Islet of Langerhans (tissue), 1 donor: ENCODE measurements around the gene APOL2.
"Not testable (repeated sequence)": the region's sequence is repeated elsewhere in the genome, so short reads cannot be mapped to it uniquely, and the experiment has no call there.

Experiments used
- FAIRE-seq: peaks from one replicate; lab custom pipeline; 2011; peaks lifted over from hg19 to GRCh38; lab: Jason Lieb, UNC

The APOL2 gene, protein sequence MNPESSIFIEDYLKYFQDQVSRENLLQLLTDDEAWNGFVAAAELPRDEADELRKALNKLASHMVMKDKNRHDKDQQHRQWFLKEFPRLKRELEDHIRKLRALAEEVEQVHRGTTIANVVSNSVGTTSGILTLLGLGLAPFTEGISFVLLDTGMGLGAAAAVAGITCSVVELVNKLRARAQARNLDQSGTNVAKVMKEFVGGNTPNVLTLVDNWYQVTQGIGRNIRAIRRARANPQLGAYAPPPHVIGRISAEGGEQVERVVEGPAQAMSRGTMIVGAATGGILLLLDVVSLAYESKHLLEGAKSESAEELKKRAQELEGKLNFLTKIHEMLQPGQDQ

GRCh38 chr22:36239401-36240171, at the start of gene APOL2:
APOL2 (minus strand) TSS chr22:36239527; CDS start chr22:36233162, 6,365 bp downstream.
- peak; percentile 93 for FAIRE-seq

DNA sequence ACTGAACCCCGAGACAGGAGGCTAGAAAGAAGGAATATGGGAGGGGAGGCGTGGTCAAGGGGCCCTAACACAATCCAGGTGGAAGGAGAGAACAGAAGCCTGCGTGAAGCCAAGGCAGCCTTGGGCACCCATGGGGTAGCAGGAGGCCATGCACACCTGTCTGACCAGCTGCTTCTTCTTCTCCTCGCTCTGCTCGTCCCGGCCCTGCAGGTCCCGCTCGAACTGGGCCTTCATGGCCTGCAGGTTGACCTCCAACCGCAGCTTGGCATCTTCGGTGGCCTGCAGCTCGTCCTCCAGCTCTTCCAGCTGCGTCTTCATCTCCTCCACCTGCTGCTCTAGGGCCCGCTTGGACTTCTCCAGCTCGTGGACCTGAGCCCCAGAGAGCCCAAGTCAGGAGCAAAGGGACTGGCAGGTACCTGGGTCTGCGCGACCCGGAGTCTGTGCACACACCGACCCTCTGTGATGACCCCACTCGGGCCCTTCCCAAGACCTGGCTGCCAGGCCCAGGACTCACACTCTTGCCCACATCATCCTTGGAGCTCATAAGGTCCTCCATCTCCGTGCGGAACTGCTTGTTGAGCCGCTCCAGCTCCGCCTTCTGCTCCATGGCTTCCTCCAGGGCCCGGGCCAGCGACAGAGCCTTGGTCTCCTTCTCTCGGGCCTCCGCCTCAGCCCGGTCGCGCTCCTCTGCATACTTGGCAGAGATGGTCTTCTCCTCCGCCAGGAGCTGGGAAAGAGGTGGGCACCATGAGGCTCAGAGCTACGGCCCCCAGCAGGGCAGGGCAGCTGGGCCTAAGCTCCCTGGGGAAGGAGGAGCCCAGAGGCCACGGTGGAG, 49.5 kb upstream of the APOL2 start:
- FAIRE-seq, result no peak

GRCh38 chr22:36287881-36288515, 48.7 kb upstream of the APOL2 start:
- FAIRE-seq, result no peak

DNA sequence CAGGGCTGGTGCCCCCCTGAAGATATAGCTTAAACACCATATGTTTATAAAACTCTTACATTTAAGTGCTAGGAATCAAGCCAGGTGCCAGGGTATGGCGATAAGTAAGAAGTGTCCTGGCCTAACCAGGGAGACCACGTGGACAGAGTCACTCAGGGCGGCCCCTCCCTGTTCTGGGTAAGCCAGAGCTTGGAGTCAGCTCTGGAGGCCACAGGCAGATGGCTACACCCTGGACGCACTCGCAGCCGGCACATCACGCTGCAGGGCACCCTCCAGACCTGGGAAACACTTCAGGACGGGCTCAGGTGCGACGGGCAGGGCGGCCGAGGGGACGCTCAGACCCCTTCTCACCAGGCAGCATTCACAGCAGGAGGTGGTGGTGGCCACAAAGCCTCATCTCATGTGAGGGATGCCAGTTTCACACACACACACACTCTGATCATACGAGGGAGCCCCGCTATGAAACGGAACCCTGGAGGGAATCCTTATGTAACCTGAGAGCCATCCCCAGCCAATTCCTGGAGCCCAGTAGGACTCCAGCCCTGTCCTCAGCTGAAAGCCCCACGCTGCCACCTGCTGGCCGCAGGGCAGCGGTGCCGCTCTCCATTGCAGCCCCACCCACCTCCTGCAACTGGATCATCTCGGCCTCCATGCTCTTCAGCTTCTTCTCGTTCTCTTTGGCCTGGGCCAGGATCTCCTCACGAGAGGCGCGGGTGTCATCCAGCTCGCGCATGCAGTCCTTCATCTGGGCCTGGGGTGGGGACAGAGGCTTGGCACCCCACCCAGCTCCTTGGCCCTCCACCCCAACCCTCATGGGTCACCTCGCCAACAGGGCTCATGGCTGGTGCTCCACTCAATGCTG, 47.0 kb upstream of the APOL2 start:
- FAIRE-seq, result no peak

DNA sequence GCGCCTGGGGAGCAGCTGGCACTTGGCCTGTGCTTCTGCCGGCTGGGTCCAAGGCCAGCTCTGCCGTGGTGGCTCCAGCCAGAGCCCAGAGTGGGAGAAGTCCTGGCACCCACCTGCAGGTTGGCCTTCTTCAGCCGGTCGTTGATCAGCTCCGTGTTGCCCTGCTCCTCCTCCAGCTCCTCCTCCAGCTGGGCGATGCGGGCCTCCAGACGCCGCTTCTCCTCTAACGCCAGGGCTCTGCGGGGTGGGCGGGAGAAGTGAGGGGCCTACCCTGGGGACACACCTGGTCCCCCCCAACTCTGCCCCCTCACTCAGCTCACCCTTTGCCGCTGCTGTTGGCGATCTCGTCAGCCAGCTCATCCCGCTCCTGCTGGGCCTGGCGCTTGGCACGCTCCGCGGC, 46.2 kb upstream of the APOL2 start:
- FAIRE-seq, result no peak

GRCh38 chr22:36285017-36285416, 45.7 kb upstream of the APOL2 start:
- no peak for FAIRE-seq

GRCh38 chr22:36284171-36284571, 44.8 kb upstream of the APOL2 start:
- no peak for FAIRE-seq

DNA sequence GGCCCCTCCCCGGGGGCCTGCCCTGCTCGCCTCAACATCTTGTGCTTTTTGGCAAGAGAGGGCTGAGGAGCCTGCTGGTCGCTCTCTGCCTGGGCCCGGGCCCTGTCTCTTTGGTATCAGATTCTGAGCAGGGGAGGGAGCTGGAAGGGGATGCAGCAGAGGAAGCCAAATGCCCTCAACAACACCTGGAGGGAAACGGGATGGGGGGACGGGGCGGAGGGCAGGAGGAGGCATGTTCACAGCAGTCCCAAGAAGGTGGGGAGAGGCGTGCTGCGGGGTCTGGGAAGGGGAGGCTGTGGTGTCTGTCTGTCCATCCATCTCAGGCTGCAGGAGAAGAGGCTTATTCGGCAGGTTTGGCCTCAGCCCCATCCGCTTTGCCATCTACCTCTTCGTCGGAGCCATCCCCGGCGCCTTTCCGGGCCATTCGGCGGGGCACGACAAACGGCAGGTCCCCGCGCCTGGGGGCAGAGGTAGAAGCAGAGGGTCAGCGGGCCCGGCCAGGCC, 43.1 kb upstream of the APOL2 start:
- FAIRE-seq, result no peak

DNA sequence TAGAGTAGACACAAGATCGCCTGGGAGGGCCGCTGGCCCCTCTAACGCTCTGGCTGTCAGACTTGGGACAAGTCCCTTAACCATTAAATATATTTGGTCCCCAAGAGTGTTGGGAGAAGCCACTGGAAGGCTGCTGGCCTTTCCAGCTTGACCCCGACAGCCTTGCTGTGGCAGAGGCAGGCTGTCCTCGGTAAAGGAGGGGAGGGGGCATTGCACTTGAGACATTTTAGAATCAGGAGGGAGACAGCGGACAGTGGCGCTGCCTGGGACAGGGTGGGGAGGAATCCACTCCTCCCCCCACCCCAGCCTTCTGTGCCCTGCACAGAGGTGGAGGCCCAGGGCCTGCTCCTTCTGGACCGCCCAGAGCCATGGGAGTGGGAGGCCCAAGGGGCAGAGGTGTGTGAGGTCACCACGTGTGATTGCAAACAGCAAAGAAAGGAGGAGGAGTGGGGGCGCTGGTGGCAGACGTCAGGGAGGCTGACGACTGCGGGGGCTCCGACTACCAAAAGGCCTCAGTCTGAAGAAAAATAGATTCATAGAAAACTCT, 42.5 kb upstream of the APOL2 start:
- FAIRE-seq, result no peak

GRCh38 chr22:36280379-36280778, 41.1 kb upstream of the APOL2 start:
- FAIRE-seq, result no peak

- no peak for FAIRE-seq
These were observed 39.9 kb upstream of the APOL2 start for GRCh38 chr22:36279219-36279666.

GRCh38 chr22:36277482-36278291, 38.4 kb upstream of the APOL2 start:
- FAIRE-seq, result no peak

GRCh38 chr22:36274531-36274930, 35.2 kb upstream of the APOL2 start:
- no peak for FAIRE-seq

DNA sequence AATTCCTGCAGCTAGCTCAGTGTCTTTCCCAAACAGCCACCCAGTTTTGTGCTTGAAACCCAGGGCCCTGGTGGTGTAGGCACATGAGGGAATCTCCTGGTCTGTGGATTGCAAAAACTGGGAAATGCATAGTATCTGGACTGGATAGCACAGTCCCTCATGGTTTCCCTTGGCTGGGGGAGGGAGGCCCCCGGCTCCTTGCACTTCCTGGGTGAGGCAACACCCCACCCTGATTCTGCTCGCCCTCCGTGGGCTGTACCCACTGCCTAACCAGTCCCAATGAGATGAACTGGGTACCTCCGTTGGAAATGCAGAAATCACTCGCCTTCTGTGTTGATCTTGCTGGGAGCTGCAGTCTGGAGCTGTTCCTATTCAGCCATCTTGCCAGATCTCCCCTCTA, 32.6 kb upstream of the APOL2 start:
- not testable (repeated sequence) for FAIRE-seq

DNA sequence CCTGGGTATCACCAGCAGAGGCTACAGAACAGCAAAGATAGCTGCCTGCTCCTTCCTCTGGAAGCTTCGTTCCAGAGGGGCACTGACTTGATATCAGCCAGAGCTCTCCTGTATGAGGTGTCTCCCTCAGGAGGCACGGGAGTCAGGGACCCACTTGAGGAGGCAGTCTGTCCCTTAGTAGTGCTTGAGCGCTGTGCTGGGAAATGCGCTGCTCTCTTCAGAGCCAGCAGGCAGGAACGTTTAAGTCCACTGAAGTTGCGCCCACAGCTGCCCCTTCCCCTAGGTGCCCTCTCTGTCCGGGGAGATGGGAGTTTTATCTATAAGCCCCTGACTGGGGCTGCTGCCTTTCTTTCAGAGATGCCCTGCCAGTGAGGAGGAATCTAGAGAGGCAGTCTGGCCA, 31.9 kb upstream of the APOL2 start:
- FAIRE-seq, result not testable (repeated sequence)

DNA sequence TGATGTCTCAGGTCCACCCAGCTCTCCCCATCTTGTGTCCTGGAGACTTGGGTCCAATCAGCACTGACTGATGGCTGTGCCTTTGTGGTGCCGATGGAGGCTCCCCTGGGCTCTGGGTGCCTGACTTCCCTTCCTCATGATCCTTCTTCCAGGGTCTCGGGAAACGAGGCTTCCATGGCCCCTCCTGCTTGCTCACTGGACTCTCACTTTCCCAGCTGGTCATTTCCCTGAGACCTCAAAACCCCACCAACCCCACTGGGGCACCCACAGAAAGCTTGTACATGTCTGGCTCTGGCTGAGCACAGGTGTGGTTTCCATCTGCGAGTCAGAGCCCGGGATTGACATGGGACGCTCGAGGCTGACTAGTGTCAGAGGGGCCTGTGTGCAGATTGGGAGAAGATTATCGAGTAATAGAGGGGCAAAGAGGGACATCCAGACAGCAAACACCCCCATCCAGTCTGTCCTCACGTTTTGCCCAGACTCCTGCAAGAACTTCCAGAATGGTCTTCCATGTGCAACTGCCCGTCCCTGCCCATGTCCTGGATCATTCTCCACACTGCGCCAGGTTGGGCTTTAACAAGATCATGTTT, 28.7 kb upstream of the APOL2 start:
- FAIRE-seq, result no peak

DNA sequence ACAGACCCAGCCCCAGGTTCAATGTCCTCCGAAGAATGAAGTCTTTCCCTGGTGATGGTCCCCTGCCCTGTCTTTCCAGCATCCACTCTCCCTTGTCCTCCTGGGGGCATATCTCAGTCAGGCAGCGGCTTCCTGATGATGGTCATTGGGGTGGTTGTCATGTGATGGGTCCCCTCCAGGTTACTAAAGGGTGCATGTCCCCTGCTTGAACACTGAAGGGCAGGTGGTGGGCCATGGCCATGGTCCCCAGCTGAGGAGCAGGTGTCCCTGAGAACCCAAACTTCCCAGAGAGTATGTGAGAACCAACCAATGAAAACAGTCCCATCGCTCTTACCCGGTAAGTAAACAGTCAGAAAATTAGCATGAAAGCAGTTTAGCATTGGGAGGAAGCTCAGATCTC, 27.7 kb upstream of the APOL2 start:
- no peak for FAIRE-seq

GRCh38 chr22:36263886-36264664, 24.7 kb upstream of the APOL2 start:
- not testable (repeated sequence) for FAIRE-seq
